KMS-11 (cell line): Measurements from ENCODE around the gene LMLN.

ENCODE experiments used
- H2AFZ ChIP-seq: fragments of 200-600 bp; sonication (generic); 2 replicates; pipeline ENCODE4 v1.6.1; 2016; ENCODE audit warnings: antibody characterized with exemption, mixed run types, low read depth
- H3K27ac ChIP-seq: fragments of 200-600 bp; sonication (generic); 2 replicates; pipeline ENCODE4 v1.6.1; 2016; ENCODE audit warnings: mild to moderate bottlenecking, mixed run types
- H3K27me3 ChIP-seq: fragments of 200-600 bp; sonication (generic); 2 replicates; pipeline ENCODE4 v1.6.1; 2017; ENCODE audit warnings: mild to moderate bottlenecking, low read depth, mixed run types, moderate library complexity; ENCODE audit not compliant: insufficient read depth
- H3K36me3 ChIP-seq: fragments of 200-600 bp; sonication (generic); 2 replicates; pipeline ENCODE4 v1.6.1; 2017; ENCODE audit warnings: mild to moderate bottlenecking, mixed run types; ENCODE audit not compliant: insufficient read depth
- H3K4me1 ChIP-seq: fragments of 200-600 bp; sonication (generic); 2 replicates; pipeline ENCODE4 v1.6.1; 2016; ENCODE audit warnings: mild to moderate bottlenecking, low read depth, mixed run types; ENCODE audit not compliant: poor library complexity, severe bottlenecking
- H3K4me2 ChIP-seq: fragments of 200-600 bp; sonication (generic); 2 replicates; pipeline ENCODE4 v1.7.0; 2016; ENCODE audit warnings: mild to moderate bottlenecking, mixed run types
- H3K4me3 ChIP-seq: fragments of 200-600 bp; sonication (generic); IDR thresholded peaks from 2 replicates; pipeline ENCODE4 v1.6.1; 2017; ENCODE audit warnings: low read depth, low read length, mixed read lengths; ENCODE audit not compliant: insufficient read depth
- H3K79me2 ChIP-seq: fragments of 200-600 bp; sonication (generic); 2 replicates; pipeline ENCODE4 v1.6.1; 2016; ENCODE audit warnings: low read depth, mixed run types; ENCODE audit not compliant: insufficient read depth
- H3K9ac ChIP-seq: fragments of 200-600 bp; sonication (generic); 2 replicates; pipeline ENCODE4 v1.6.1; 2016; ENCODE audit warnings: mild to moderate bottlenecking, mixed run types
- H4K20me1 ChIP-seq: fragments of 200-600 bp; sonication (generic); 2 replicates; pipeline ENCODE4 v1.6.1; 2016; ENCODE audit warnings: mild to moderate bottlenecking, mixed run types; ENCODE audit not compliant: insufficient read depth
- CTCF ChIP-seq: fragments of 200-600 bp; sonication (generic); conservative IDR thresholded peaks from 2 replicates; pipeline ENCODE4 v1.6.1; 2017; ENCODE audit warnings: low read depth, mild to moderate bottlenecking, antibody characterized with exemption, low read length, moderate library complexity, mixed read lengths

LMLN gene

DNA sequence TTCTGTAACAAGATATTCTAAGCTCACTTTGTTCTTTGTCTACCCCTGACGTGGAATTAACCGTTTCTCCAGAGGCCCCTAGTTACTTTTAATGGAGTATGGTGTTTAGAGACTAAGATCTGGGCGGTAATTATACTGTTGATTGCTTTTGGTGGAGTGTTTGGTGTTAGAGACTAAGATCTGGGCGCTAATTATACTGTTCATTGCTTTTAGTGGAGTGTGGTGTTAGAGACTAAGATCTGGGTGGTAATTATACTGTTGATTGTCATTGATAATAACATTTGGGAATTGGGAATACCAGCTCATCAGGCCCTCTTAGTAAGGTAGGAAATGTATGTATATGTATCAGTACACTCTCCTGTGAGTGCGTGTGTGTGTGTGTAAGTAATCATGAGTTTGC, 66.6 kb downstream of the LMLN start:
- no peaks in the 10 kb centered on the region for H3K4me1 ChIP-seq
- no peaks in the 10 kb centered on the region for H3K36me3 ChIP-seq
- H3K79me2 ChIP-seq: no peaks in the 10 kb centered on the region
- H3K27ac ChIP-seq: no peak overlapping the region
- H4K20me1 ChIP-seq: no peaks in the 10 kb centered on the region
- H3K4me2 ChIP-seq: no peak overlapping the region
- H3K4me3 ChIP-seq: no peak overlapping the region
- no peak overlapping the region for H3K9ac ChIP-seq
- no peak overlapping the region for H2AFZ ChIP-seq
- no peak for TF ChIP-seq CTCF
- H3K27me3 ChIP-seq: no peaks in the 10 kb centered on the region

DNA sequence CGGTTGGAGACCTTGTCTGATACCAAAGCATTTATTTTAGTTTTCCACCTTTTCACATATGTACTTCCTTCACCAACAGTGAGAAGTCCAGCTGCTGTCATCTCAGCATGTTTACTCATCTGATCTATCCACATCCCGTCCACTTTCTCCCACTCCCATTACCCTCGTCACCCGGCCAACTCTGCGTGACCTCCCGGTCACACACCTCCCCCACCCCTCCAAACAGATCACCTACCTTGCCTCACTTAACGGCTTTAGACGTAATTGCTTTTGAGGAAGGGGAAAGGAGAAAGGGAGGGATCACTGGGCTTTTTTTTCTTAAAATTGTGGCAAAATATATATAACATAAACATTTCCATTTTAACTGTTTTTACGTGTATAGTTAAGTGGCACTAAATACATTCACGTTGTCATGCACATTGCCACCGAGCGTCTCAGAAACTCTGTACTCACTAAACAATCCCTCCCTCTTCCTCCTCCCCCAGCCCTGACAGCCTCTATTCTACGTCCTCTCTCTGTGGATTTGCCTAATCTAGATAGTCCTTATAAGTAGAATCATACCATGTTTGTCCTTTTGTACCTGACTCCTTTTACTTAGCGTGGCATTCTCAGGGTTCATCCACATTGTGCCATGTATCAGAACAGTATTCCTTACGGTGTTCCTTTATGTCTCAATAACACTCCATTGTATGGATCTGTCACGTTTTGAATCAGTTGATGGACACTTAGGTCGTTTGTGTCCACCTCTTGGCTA, 67.2 kb downstream of the LMLN start:
- Histone ChIP-seq H4K20me1 (no peaks in the 10 kb centered on the region), H3K27me3 (no peaks in the 10 kb centered on the region), H2AFZ (no peak overlapping the region), H3K79me2 (no peaks in the 10 kb centered on the region), H3K4me3 (no peak overlapping the region), H3K4me2 (no peak overlapping the region), H3K9ac (no peak overlapping the region), H3K27ac (no peak overlapping the region), H3K4me1 (no peaks in the 10 kb centered on the region), H3K36me3 (no peaks in the 10 kb centered on the region)
- TF ChIP-seq CTCF: no peak

- H3K79me2 ChIP-seq: no peaks in the 10 kb centered on the region
- H4K20me1 ChIP-seq: no peaks in the 10 kb centered on the region
- no peak overlapping the region for H2AFZ ChIP-seq
- H3K36me3 ChIP-seq: no peaks in the 10 kb centered on the region
- no peak for TF ChIP-seq CTCF
- H3K27me3 ChIP-seq: no peaks in the 10 kb centered on the region
- no peak overlapping the region for H3K4me3 ChIP-seq
- no peaks in the 10 kb centered on the region for H3K4me1 ChIP-seq
- no peak overlapping the region for H3K27ac ChIP-seq
- H3K9ac ChIP-seq: no peak overlapping the region
- no peak overlapping the region for H3K4me2 ChIP-seq
Observed at GRCh38 chr3:198027799-198028390, 67.9 kb downstream of the LMLN start.

DNA sequence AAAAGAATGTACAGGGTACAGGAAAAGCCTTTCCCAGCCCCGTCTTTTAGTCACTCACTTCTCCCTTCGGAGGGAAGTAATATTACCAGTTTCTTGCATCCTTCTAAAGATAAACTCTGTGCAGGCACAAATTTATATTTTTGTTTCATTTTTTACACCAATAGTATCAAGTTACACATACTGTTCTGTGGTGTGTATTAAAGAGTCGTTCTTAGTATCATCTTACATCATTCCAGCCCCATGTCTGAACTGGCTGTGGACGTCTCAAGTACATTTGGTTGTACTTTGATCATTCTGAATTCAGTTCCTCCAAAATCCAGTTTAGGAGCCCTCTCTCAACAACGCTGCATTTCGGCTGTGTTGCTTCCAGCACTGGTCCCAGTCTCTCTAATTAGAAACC, 68.7 kb downstream of the LMLN start:
- no peak overlapping the region for H3K9ac ChIP-seq
- no peaks in the 10 kb centered on the region for H3K27me3 ChIP-seq
- no peak overlapping the region for H3K4me2 ChIP-seq
- H3K4me1 ChIP-seq: no peaks in the 10 kb centered on the region
- H3K27ac ChIP-seq: no peak overlapping the region
- TF ChIP-seq CTCF: no peak
- H3K36me3 ChIP-seq: no peaks in the 10 kb centered on the region
- H4K20me1 ChIP-seq: no peaks in the 10 kb centered on the region
- H3K79me2 ChIP-seq: no peaks in the 10 kb centered on the region
- no peak overlapping the region for H3K4me3 ChIP-seq
- no peak overlapping the region for H2AFZ ChIP-seq
